Sciatic nerve (tissue), 2 donors: Measurements from ENCODE around the gene DAND5. TPM values are rescaled to one million over a fixed set of nuclear protein-coding genes. Genes with fewer than 3 reads are reported as not detected.

Experiments used
- ATAC-seq: fragments of 200-7000 bp; cut with Tn5 transposase; one replicate; pipeline ENCODE4 v1.9.1; 2020; ENCODE audit warnings: mild to moderate bottlenecking, moderate library complexity
- DNase-seq: peaks from one replicate; pipeline ENCODE4 v3.0.0-alpha.2; 2020; ENCODE audit warnings: low spot score
- intact Hi-C: fragments of 100-400 bp; cut with DNase I; formaldehyde crosslinking; loops from one replicate; pipeline ENCODE4 v1.14.2; 2022
- total RNA-seq: library from RNA; stranded (reverse); fragmentation: NEBNext Ultra II Directional; extraction: Animal tissue kit (Norgen Biotek cat#: 25700); gene quantifications from one replicate; pipeline ENCODE4 v1.2.1, GENCODE V29; 2021
- donor health status: DM: no; HTN: no; CAD: no.
- donor health status: DM: no; HTN: no; CAD: no.

DAND5 gene
- total RNA-seq, 1 donor from 2014 or later = not detected

GRCh38 chr19:12984683-12985048 is 15.3 kb downstream of the DAND5 start:
- intact Hi-C loops = loop anchor here (10.0 kb wide), 1 partner anchor 80 kb away; no protein-coding TSS in a partner anchor
- DNase-seq = no peak
- peak; percentile 2 for ATAC-seq

GRCh38 chr19:12985049-12985776 is 15.8 kb downstream of the DAND5 start:
- ATAC-seq (peak; percentile 86), DNase-seq (peak; percentile 83)
- intact Hi-C loops = loop anchor here (10.0 kb wide), 1 partner anchor 80 kb away; no protein-coding TSS in a partner anchor

GRCh38 chr19:12986726-12987125 is 17.4 kb downstream of the DAND5 start:
- intact Hi-C loops = loop anchor here (10.0 kb wide), 1 partner anchor 78 kb away; no protein-coding TSS in a partner anchor
- ATAC-seq (no peak), DNase-seq (no peak)

GRCh38 chr19:12987190-12987589 is 17.8 kb downstream of the DAND5 start:
- no peak for ATAC-seq
- intact Hi-C loops = loop anchor here (10.0 kb wide), 1 partner anchor 78 kb away; no protein-coding TSS in a partner anchor
- no peak for DNase-seq

- DNase-seq (no peak), ATAC-seq (no peak)
- intact Hi-C loops = loop anchor here (10.0 kb wide), 1 partner anchor 77 kb away; no protein-coding TSS in a partner anchor
These were observed 18.4 kb downstream of the DAND5 start for GRCh38 chr19:12987781-12988180.

GRCh38 chr19:12990431-12990830 is 21.1 kb downstream of the DAND5 start:
- intact Hi-C loops = no loop called here
- ATAC-seq (no peak), DNase-seq (no peak)

GRCh38 chr19:12990853-12991252 is 21.5 kb downstream of the DAND5 start:
- DNase-seq = no peak
- intact Hi-C loops = no loop called here
- ATAC-seq = no peak

- no peak for DNase-seq
- no peak for ATAC-seq
- intact Hi-C loops = no loop called here
These were observed 21.9 kb downstream of the DAND5 start for GRCh38 chr19:12991296-12991695.

GRCh38 chr19:12992729-12993128 is 23.4 kb downstream of the DAND5 start:
- DNase-seq = no peak
- intact Hi-C loops = no loop called here
- ATAC-seq = no peak

- intact Hi-C loops = no loop called here
- no peak for ATAC-seq
- DNase-seq = no peak
These were observed 24.2 kb downstream of the DAND5 start for GRCh38 chr19:12993562-12993961.

GRCh38 chr19:12994701-12995595 is 25.6 kb downstream of the DAND5 start, which contains the start of gene NFIX:
Gene NFIX (plus strand): TSS chr19:12995475. CDS start chr19:12995838, 363 bp downstream.
- ATAC-seq (peak; percentile 39), DNase-seq (peak; percentile 86)
- intact Hi-C loops = no loop called here

GRCh38 chr19:12995596-12996405 is 26.4 kb downstream of the DAND5 start:
- DNase-seq = peak; percentile 68
- no peak for ATAC-seq
- intact Hi-C loops = no loop called here

GRCh38 chr19:12996406-12997094 is 27.2 kb downstream of the DAND5 start:
- DNase-seq = peak; percentile 60
- intact Hi-C loops = no loop called here
- ATAC-seq = peak; percentile 33

- ATAC-seq (no peak), DNase-seq (no peak)
- intact Hi-C loops = no loop called here
These were observed 28.0 kb downstream of the DAND5 start for GRCh38 chr19:12997179-12997966.

- no peak for DNase-seq
- intact Hi-C loops = no loop called here
- ATAC-seq = peak; percentile 2
These were observed 28.9 kb downstream of the DAND5 start for GRCh38 chr19:12997967-12998940.

- ATAC-seq (no peak), DNase-seq (peak; percentile 57)
These were observed 31.8 kb downstream of the DAND5 start for GRCh38 chr19:13001166-13001501.

More at GRCh38 chr19:13001166-13001501, 31.8 kb downstream of the DAND5 start:
- intact Hi-C loops = no loop called here
